Measurements from ENCODE around the gene KCNIP1.
"Not testable (repeated sequence)": the region's sequence is repeated elsewhere in the genome, so short reads cannot be mapped to it uniquely, and the experiment has no call there.

KCNIP1 gene

GRCh38 chr5:170761048-170761707 is 257.4 kb downstream of the KCNIP1 start:
- no peaks in the 10 kb centered on the region for H3K36me3 ChIP-seq (ENCODE audit: insufficient read depth, low read depth, low read length)
- peak overlapping the region; percentile 37; the same call in 1 of the 2 replicates for H3K4me3 ChIP-seq (ENCODE audit: low read length)
- no peaks in the 10 kb centered on the region for H3K9me3 ChIP-seq (ENCODE audit: insufficient read depth, low read depth, low read length)
- peaks cover 13% of the 10 kb centered on the region for H3K4me1 ChIP-seq (ENCODE audit: insufficient read depth, low read length)
- H3K9ac ChIP-seq (ENCODE audit: low read depth, low read length): peak overlapping the region; percentile 74; the same call in 1 of the 2 replicates
- H3K27ac ChIP-seq (ENCODE audit: low read length): peak overlapping the region; percentile 3
- H3K27me3 ChIP-seq (ENCODE audit: insufficient read depth, low read length): no peaks in the 10 kb centered on the region

- peak overlapping the region; percentile 3 for H3K27ac ChIP-seq (ENCODE audit: low read length)
- H3K27me3 ChIP-seq (ENCODE audit: insufficient read depth, low read length): no peaks in the 10 kb centered on the region
Observed at GRCh38 chr5:170761708-170762066, 257.9 kb downstream of the KCNIP1 start.

GRCh38 chr5:170762298-170762697 is 258.5 kb downstream of the KCNIP1 start:
- peaks cover 11% of the 10 kb centered on the region for H3K4me1 ChIP-seq (ENCODE audit: insufficient read depth, low read length)
- not testable (repeated sequence) for H3K4me3 ChIP-seq (ENCODE audit: low read length); H3K9ac ChIP-seq (ENCODE audit: low read depth, low read length); H3K27ac ChIP-seq (ENCODE audit: low read length); H3K27me3 ChIP-seq (ENCODE audit: insufficient read depth, low read length); H3K36me3 ChIP-seq (ENCODE audit: insufficient read depth, low read depth, low read length); H3K9me3 ChIP-seq (ENCODE audit: insufficient read depth, low read depth, low read length)

More at GRCh38 chr5:170761708-170762066, 257.9 kb downstream of the KCNIP1 start:
- Histone ChIP-seq H3K9me3 (ENCODE audit: insufficient read depth, low read depth, low read length) (no peaks in the 10 kb centered on the region), H3K9ac (ENCODE audit: low read depth, low read length) (peak overlapping the region; percentile 74; the same call in 1 of the 2 replicates), H3K4me1 (ENCODE audit: insufficient read depth, low read length) (peaks cover 13% of the 10 kb centered on the region), H3K4me3 (ENCODE audit: low read length) (peak overlapping the region; percentile 37; the same call in 1 of the 2 replicates), H3K36me3 (ENCODE audit: insufficient read depth, low read depth, low read length) (no peaks in the 10 kb centered on the region)

- H3K9ac ChIP-seq (ENCODE audit: low read depth, low read length); H3K4me3 ChIP-seq (ENCODE audit: low read length); H3K27me3 ChIP-seq (ENCODE audit: insufficient read depth, low read length); H3K36me3 ChIP-seq (ENCODE audit: insufficient read depth, low read depth, low read length); H3K9me3 ChIP-seq (ENCODE audit: insufficient read depth, low read depth, low read length); H3K27ac ChIP-seq (ENCODE audit: low read length): not testable (repeated sequence)
- H3K4me1 ChIP-seq (ENCODE audit: insufficient read depth, low read length): peaks cover 17% of the 10 kb centered on the region; the same call in 1 of the 2 replicates
Observed at GRCh38 chr5:170765868-170766267, 262.0 kb downstream of the KCNIP1 start.

- no peaks in the 10 kb centered on the region for H3K27me3 ChIP-seq (ENCODE audit: insufficient read depth, low read length)
- H3K27ac ChIP-seq (ENCODE audit: low read length): no peak overlapping the region
- no peaks in the 10 kb centered on the region for H3K9me3 ChIP-seq (ENCODE audit: insufficient read depth, low read depth, low read length)
- no peaks in the 10 kb centered on the region for H3K36me3 ChIP-seq (ENCODE audit: insufficient read depth, low read depth, low read length)
- H3K4me1 ChIP-seq (ENCODE audit: insufficient read depth, low read length): peaks cover 13% of the 10 kb centered on the region; the same call in 1 of the 2 replicates
- no peak overlapping the region for H3K4me3 ChIP-seq (ENCODE audit: low read length)
- no peak overlapping the region for H3K9ac ChIP-seq (ENCODE audit: low read depth, low read length)
Observed at GRCh38 chr5:170769246-170769645, 265.4 kb downstream of the KCNIP1 start.

GRCh38 chr5:170769898-170770416 is 266.1 kb downstream of the KCNIP1 start:
- no peaks in the 10 kb centered on the region for H3K27me3 ChIP-seq (ENCODE audit: insufficient read depth, low read length)
- no peak overlapping the region for H3K9ac ChIP-seq (ENCODE audit: low read depth, low read length)
- H3K27ac ChIP-seq (ENCODE audit: low read length): no peak overlapping the region
- H3K4me3 ChIP-seq (ENCODE audit: low read length): no peak overlapping the region
- peaks cover 14% of the 10 kb centered on the region; the same call in 1 of the 2 replicates for H3K4me1 ChIP-seq (ENCODE audit: insufficient read depth, low read length)
- no peaks in the 10 kb centered on the region for H3K9me3 ChIP-seq (ENCODE audit: insufficient read depth, low read depth, low read length)
- H3K36me3 ChIP-seq (ENCODE audit: insufficient read depth, low read depth, low read length): no peaks in the 10 kb centered on the region

- Histone ChIP-seq H3K27ac (ENCODE audit: low read length) (no peak overlapping the region), H3K9ac (ENCODE audit: low read depth, low read length) (no peak overlapping the region), H3K4me1 (ENCODE audit: insufficient read depth, low read length) (peaks cover 17% of the 10 kb centered on the region; the same call in 1 of the 2 replicates), H3K36me3 (ENCODE audit: insufficient read depth, low read depth, low read length) (no peaks in the 10 kb centered on the region), H3K9me3 (ENCODE audit: insufficient read depth, low read depth, low read length) (no peaks in the 10 kb centered on the region), H3K27me3 (ENCODE audit: insufficient read depth, low read length) (no peaks in the 10 kb centered on the region), H3K4me3 (ENCODE audit: low read length) (no peak overlapping the region)
Observed at GRCh38 chr5:170771496-170771895, 267.7 kb downstream of the KCNIP1 start.

GRCh38 chr5:170773024-170773985 is 269.5 kb downstream of the KCNIP1 start:
- H3K9me3 ChIP-seq (ENCODE audit: insufficient read depth, low read depth, low read length): no peaks in the 10 kb centered on the region
- H3K4me1 ChIP-seq (ENCODE audit: insufficient read depth, low read length): peaks cover 11% of the 10 kb centered on the region; the same call in 1 of the 2 replicates
- H3K4me3 ChIP-seq (ENCODE audit: low read length): no peak overlapping the region
- H3K36me3 ChIP-seq (ENCODE audit: insufficient read depth, low read depth, low read length): no peaks in the 10 kb centered on the region
- no peaks in the 10 kb centered on the region for H3K27me3 ChIP-seq (ENCODE audit: insufficient read depth, low read length)
- peak overlapping the region; percentile 22; the same call in 1 of the 2 replicates for H3K9ac ChIP-seq (ENCODE audit: low read depth, low read length)
- no peak overlapping the region for H3K27ac ChIP-seq (ENCODE audit: low read length)

- Histone ChIP-seq H3K27ac (ENCODE audit: low read length) (no peak overlapping the region), H3K4me1 (ENCODE audit: insufficient read depth, low read length) (peaks cover 8% of the 10 kb centered on the region; the same call in 1 of the 2 replicates), H3K36me3 (ENCODE audit: insufficient read depth, low read depth, low read length) (no peaks in the 10 kb centered on the region), H3K9me3 (ENCODE audit: insufficient read depth, low read depth, low read length) (no peaks in the 10 kb centered on the region), H3K27me3 (ENCODE audit: insufficient read depth, low read length) (no peaks in the 10 kb centered on the region), H3K4me3 (ENCODE audit: low read length) (no peak overlapping the region), H3K9ac (ENCODE audit: low read depth, low read length) (no peak overlapping the region)
Observed at GRCh38 chr5:170774831-170775230, 271.0 kb downstream of the KCNIP1 start.

- H3K27ac ChIP-seq (ENCODE audit: low read length): no peak overlapping the region
- no peak overlapping the region for H3K4me3 ChIP-seq (ENCODE audit: low read length)
- no peaks in the 10 kb centered on the region for H3K27me3 ChIP-seq (ENCODE audit: insufficient read depth, low read length)
- no peaks in the 10 kb centered on the region for H3K36me3 ChIP-seq (ENCODE audit: insufficient read depth, low read depth, low read length)
- no peaks in the 10 kb centered on the region for H3K4me1 ChIP-seq (ENCODE audit: insufficient read depth, low read length)
- no peak overlapping the region for H3K9ac ChIP-seq (ENCODE audit: low read depth, low read length)
- no peaks in the 10 kb centered on the region for H3K9me3 ChIP-seq (ENCODE audit: insufficient read depth, low read depth, low read length)
Observed at GRCh38 chr5:170781946-170782345, 278.1 kb downstream of the KCNIP1 start.

GRCh38 chr5:170782438-170782837 is 278.6 kb downstream of the KCNIP1 start:
- H3K4me1 ChIP-seq (ENCODE audit: insufficient read depth, low read length): no peaks in the 10 kb centered on the region
- H3K9ac ChIP-seq (ENCODE audit: low read depth, low read length): no peak overlapping the region
- no peaks in the 10 kb centered on the region for H3K9me3 ChIP-seq (ENCODE audit: insufficient read depth, low read depth, low read length)
- H3K4me3 ChIP-seq (ENCODE audit: low read length): no peak overlapping the region
- H3K27ac ChIP-seq (ENCODE audit: low read length): no peak overlapping the region
- no peaks in the 10 kb centered on the region for H3K36me3 ChIP-seq (ENCODE audit: insufficient read depth, low read depth, low read length)
- H3K27me3 ChIP-seq (ENCODE audit: insufficient read depth, low read length): no peaks in the 10 kb centered on the region
